ENCODE measurements around the gene TRPC4AP. TPM values are rescaled to one million over a fixed set of nuclear protein-coding genes. Genes with fewer than 3 reads are reported as not detected.

Gene TRPC4AP
- total and polyA plus RNA-seq, 9 donors: 30.5 to 51.8 (median 40.7) TPM

DNA sequence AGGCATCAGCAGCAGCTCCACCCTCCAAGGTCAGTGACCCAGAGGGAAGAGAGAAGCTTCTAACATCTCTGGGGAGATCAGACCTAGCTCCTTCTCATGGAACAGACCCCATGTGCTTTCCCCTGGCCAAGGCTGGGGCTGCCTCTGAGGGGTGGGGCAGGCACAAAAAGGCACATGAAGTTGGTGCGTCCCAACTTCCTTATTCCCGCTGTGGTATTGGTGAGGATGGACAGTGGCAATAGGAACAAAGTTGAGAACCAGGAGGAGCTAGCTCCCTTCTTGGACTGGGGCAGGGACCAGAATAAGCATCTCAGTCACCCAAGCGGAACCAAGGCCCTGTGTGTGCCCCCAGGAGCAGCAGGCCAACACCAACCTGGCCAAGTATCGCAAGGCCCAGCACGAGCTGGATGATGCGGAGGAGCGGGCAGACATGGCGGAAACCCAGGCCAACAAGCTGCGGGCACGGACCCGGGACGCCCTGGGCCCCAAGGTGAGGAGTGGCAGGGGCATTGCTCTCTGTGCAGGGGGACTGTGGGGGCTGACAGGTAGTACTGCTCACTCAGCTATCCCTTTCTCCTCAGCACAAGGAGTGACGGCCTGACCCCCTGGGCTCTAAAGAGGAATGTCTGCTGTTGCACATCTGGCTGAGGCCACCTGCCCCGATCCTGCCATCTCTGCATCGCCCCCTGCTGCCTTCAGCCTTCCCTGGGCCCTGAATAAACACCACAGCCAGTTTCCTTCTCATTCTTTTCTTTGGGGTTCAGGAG is 90.8 kb downstream of the TRPC4AP start:
- no peak overlapping the region for H3K27ac ChIP-seq
- H3K36me3 ChIP-seq: no peaks in the 10 kb centered on the region
- TF ChIP-seq EP300 (IDR thresholded peaks at IDR 0.05): no peak
- TF ChIP-seq, protein P1, sequence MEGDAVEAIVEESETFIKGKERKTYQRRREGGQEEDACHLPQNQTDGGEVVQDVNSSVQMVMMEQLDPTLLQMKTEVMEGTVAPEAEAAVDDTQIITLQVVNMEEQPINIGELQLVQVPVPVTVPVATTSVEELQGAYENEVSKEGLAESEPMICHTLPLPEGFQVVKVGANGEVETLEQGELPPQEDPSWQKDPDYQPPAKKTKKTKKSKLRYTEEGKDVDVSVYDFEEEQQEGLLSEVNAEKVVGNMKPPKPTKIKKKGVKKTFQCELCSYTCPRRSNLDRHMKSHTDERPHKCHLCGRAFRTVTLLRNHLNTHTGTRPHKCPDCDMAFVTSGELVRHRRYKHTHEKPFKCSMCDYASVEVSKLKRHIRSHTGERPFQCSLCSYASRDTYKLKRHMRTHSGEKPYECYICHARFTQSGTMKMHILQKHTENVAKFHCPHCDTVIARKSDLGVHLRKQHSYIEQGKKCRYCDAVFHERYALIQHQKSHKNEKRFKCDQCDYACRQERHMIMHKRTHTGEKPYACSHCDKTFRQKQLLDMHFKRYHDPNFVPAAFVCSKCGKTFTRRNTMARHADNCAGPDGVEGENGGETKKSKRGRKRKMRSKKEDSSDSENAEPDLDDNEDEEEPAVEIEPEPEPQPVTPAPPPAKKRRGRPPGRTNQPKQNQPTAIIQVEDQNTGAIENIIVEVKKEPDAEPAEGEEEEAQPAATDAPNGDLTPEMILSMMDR (IDR thresholded peaks at IDR 0.05): no peak
- TF ChIP-seq POLR2A (IDR thresholded peaks at IDR 0.05): no peak
- intact Hi-C loops (cut with DNase I): no loop called here
- H3K4me3 ChIP-seq: no peak overlapping the region
- no peaks in the 10 kb centered on the region for H3K9me3 ChIP-seq
- no peaks in the 10 kb centered on the region for H3K27me3 ChIP-seq
- DNase-seq: peak in 1 of 5 donors; percentile 15
- WGBS, 3 donors: 83 to 90% (median 89%) methylated on average over 15 of the region's 15 CpGs
- H3K4me1 ChIP-seq (ENCODE audit: insufficient read depth): peaks cover 6% of the 10 kb centered on the region

GRCh38 chr20:35000922-35001595 is 91.5 kb downstream of the TRPC4AP start:
- Histone ChIP-seq H3K4me3 (no peak overlapping the region), H3K27ac (no peak overlapping the region), H3K27me3 (no peaks in the 10 kb centered on the region), H3K36me3 (no peaks in the 10 kb centered on the region), H3K4me1 (ENCODE audit: insufficient read depth) (peaks cover 6% of the 10 kb centered on the region), H3K9me3 (no peaks in the 10 kb centered on the region)
- intact Hi-C loops (cut with DNase I): no loop called here
- 89 to 91% (median 90%) methylated on average over 27 to 28 of the region's 28 CpGs for WGBS, 3 donors
- no peak for DNase-seq
- no peak for TF ChIP-seq EP300 (IDR thresholded peaks at IDR 0.05)
- TF ChIP-seq, protein P1 (IDR thresholded peaks at IDR 0.05): no peak
- no peak for TF ChIP-seq POLR2A (IDR thresholded peaks at IDR 0.05)

- TF ChIP-seq EP300 (IDR thresholded peaks at IDR 0.05) (no peak), POLR2A (IDR thresholded peaks at IDR 0.05) (no peak)
- TF ChIP-seq, protein P1 (IDR thresholded peaks at IDR 0.05): no peak
- Histone ChIP-seq H3K9me3 (no peaks in the 10 kb centered on the region), H3K27ac (no peak overlapping the region), H3K4me3 (no peak overlapping the region), H3K27me3 (no peaks in the 10 kb centered on the region), H3K36me3 (no peaks in the 10 kb centered on the region), H3K4me1 (ENCODE audit: insufficient read depth) (peaks cover 6% of the 10 kb centered on the region)
- intact Hi-C loops (cut with DNase I): no loop called here
- 90 to 91% (median 90%) methylated on average over 28 of the region's 28 CpGs for WGBS, 3 donors
- no peak for DNase-seq
Measured at GRCh38 chr20:35000311-35000921, 92.2 kb downstream of the TRPC4AP start.

GRCh38 chr20:34999782-35000181 is 92.8 kb downstream of the TRPC4AP start:
- no peaks in the 10 kb centered on the region for H3K36me3 ChIP-seq
- no peak overlapping the region for H3K27ac ChIP-seq
- no peaks in the 10 kb centered on the region for H3K27me3 ChIP-seq
- DNase-seq: no peak
- TF ChIP-seq EP300 (IDR thresholded peaks at IDR 0.05) (no peak), POLR2A (IDR thresholded peaks at IDR 0.05) (no peak)
- TF ChIP-seq, protein P1 (IDR thresholded peaks at IDR 0.05): no peak
- no peaks in the 10 kb centered on the region for H3K9me3 ChIP-seq
- no peak overlapping the region for H3K4me3 ChIP-seq
- intact Hi-C loops (cut with DNase I): no loop called here
- H3K4me1 ChIP-seq (ENCODE audit: insufficient read depth): peaks cover 6% of the 10 kb centered on the region
- 63 to 67% (median 64%) methylated on average over 8 to 10 of the region's 10 CpGs for WGBS, 3 donors
